Right forelimb (tissue), 1 donor: Measurements from ENCODE around the gene KIF25.

Experiments used
- DNase-seq: peaks from one replicate; pipeline ENCODE4 v3.0.0-alpha.2; 2018

The KIF25 gene

GRCh38 chr6:168020242-168020641 is 22.8 kb downstream of the KIF25 start:
- DNase-seq = no peak

GRCh38 chr6:168021581-168021980 is 24.1 kb downstream of the KIF25 start:
- no peak for DNase-seq

- no peak for DNase-seq
Observed at GRCh38 chr6:168022488-168023321, 25.2 kb downstream of the KIF25 start.

- DNase-seq = no peak
Observed at GRCh38 chr6:168024951-168025510, 27.6 kb downstream of the KIF25 start.

- DNase-seq = no peak
Observed at GRCh38 chr6:168025831-168026710, 28.6 kb downstream of the KIF25 start.

GRCh38 chr6:168026925-168027324 is 29.5 kb downstream of the KIF25 start:
- no peak for DNase-seq

GRCh38 chr6:168027521-168027920 is 30.1 kb downstream of the KIF25 start:
- DNase-seq = no peak

GRCh38 chr6:168028181-168028580 is 30.7 kb downstream of the KIF25 start:
- no peak for DNase-seq

- no peak for DNase-seq
Observed at GRCh38 chr6:168029459-168030217, 32.2 kb downstream of the KIF25 start.

GRCh38 chr6:168030218-168030746 is 32.8 kb downstream of the KIF25 start:
- DNase-seq = no peak

GRCh38 chr6:168030908-168031307 is 33.4 kb downstream of the KIF25 start:
- DNase-seq = no peak

- peak; percentile 76 for DNase-seq
Observed at GRCh38 chr6:168031411-168031971, 34.0 kb downstream of the KIF25 start.

GRCh38 chr6:168032005-168032760 is 34.7 kb downstream of the KIF25 start:
- peak; percentile 48 for DNase-seq

- peak; percentile 19 for DNase-seq
Observed at GRCh38 chr6:168033791-168034190, 36.3 kb downstream of the KIF25 start.

- DNase-seq = peak; percentile 37
Observed at GRCh38 chr6:168034537-168034936, 37.1 kb downstream of the KIF25 start.

GRCh38 chr6:168035098-168035660 is 37.7 kb downstream of the KIF25 start:
- peak; percentile 76 for DNase-seq

- no peak for DNase-seq
Observed at GRCh38 chr6:168035661-168036545, 38.4 kb downstream of the KIF25 start.

- no peak for DNase-seq
Observed at GRCh38 chr6:168037242-168037641, 39.8 kb downstream of the KIF25 start.

GRCh38 chr6:168037856-168038255 is 40.4 kb downstream of the KIF25 start:
- no peak for DNase-seq

- no peak for DNase-seq
Observed at GRCh38 chr6:168038576-168039140, 41.2 kb downstream of the KIF25 start.
